ENCODE results near the gene SETBP1. TPM values are rescaled to one million over a fixed set of nuclear protein-coding genes. Genes with fewer than 3 reads are reported as not detected.

The SETBP1 gene
- polyA plus RNA-seq, 1 experiment, result 0.71 TPM

DNA sequence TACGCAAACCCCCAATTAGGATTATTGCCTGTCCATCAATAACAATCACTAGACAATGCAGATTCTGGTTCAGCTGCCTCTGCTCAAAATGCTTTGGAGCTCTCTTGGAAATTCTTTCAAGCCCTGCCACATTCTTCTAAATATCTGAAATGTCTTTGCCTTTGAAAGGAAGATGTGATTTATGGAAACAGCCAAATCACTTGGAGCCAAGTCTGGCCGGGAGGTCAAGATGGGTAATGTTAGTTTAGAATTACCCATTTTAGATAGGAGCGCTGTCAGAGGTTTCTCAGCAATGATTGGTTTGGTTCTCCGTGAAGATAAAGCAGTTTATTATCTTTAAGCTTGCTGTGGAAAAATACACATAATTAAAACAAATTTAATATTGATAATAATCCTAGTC, 306.7 kb downstream of the SETBP1 start:
- ChIA-PET CTCF (no interaction called here), POLR2A (no interaction called here)
- H3K9me3 ChIP-seq (ENCODE audit: control insufficient read depth, insufficient read depth, low read length), result peaks cover 4% of the 10 kb centered on the region; the same call in 1 of the 2 replicates
- no peaks in the 10 kb centered on the region for H3K27me3 ChIP-seq (ENCODE audit: control insufficient read depth, insufficient read depth, low read length)
- no peak overlapping the region for H3K4me3 ChIP-seq (ENCODE audit: low read depth, low read length)
- TF ChIP-seq CTCF (IDR thresholded peaks at IDR 0.05; ENCODE audit: low read depth, low read length), result no peak
- no peak for DNase-seq (ENCODE audit: low read depth, low spot score)
- H3K27ac ChIP-seq (ENCODE audit: low read depth, low read length), result no peak overlapping the region

DNA sequence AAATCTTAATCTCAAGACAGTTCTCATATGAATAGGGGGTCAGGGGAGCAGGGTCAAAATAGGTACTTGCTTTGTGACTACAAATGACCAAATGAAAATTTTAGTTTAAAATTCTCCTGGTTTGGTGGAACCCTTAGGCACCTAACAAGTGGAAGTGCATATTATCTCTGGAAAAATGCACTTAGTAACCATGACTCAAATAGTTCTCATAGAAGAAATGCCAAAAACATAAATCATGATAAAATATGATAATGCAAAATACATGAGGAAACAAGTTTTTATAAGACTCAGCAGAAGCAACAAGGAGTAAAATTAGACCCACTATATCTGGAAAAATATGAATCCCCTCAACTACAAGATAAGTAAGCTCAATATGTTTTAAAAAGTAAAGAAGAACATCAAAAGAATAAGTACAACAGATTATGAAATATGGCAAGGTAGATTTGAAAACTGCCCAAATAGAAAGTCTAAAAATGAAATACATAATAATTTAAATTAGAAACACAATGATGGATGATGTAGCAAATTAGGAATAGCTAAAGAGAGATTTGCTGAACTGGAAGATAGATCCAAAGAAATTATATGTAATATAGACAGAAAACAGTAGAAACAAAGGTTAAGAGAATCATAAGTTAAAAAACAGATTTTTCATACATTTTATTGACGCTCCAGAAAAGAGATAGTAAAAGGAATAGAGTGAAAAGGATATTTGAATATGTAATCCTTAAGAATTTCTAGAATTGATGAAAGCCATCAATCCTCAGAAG, 308.3 kb downstream of the SETBP1 start:
- Histone ChIP-seq H3K27ac (ENCODE audit: low read depth, low read length) (no peak overlapping the region), H3K4me3 (ENCODE audit: low read depth, low read length) (no peak overlapping the region), H3K9me3 (ENCODE audit: control insufficient read depth, insufficient read depth, low read length) (peaks cover 4% of the 10 kb centered on the region; the same call in 1 of the 2 replicates), H3K27me3 (ENCODE audit: control insufficient read depth, insufficient read depth, low read length) (no peaks in the 10 kb centered on the region)
- DNase-seq (ENCODE audit: low read depth, low spot score), result no peak
- CTCF ChIA-PET, result no interaction called here
- TF ChIP-seq CTCF (IDR thresholded peaks at IDR 0.05; ENCODE audit: low read depth, low read length), result no peak
- POLR2A ChIA-PET, result no interaction called here

GRCh38 chr18:44996261-44996660, 315.6 kb downstream of the SETBP1 start:
- H3K27me3 ChIP-seq (ENCODE audit: control insufficient read depth, insufficient read depth, low read length), result no peaks in the 10 kb centered on the region
- TF ChIP-seq CTCF (IDR thresholded peaks at IDR 0.05; ENCODE audit: low read depth, low read length), result no peak
- no peak for DNase-seq (ENCODE audit: low read depth, low spot score)
- no peak overlapping the region for H3K4me3 ChIP-seq (ENCODE audit: low read depth, low read length)
- ChIA-PET POLR2A (no interaction called here), CTCF (no interaction called here)
- no peaks in the 10 kb centered on the region; the same call in 1 of the 2 replicates for H3K9me3 ChIP-seq (ENCODE audit: control insufficient read depth, insufficient read depth, low read length)
- H3K27ac ChIP-seq (ENCODE audit: low read depth, low read length), result no peak overlapping the region

GRCh38 chr18:44997174-44997573, 316.5 kb downstream of the SETBP1 start:
- TF ChIP-seq CTCF (IDR thresholded peaks at IDR 0.05; ENCODE audit: low read depth, low read length), result no peak
- H3K27me3 ChIP-seq (ENCODE audit: control insufficient read depth, insufficient read depth, low read length), result no peaks in the 10 kb centered on the region
- POLR2A ChIA-PET, result no interaction called here
- DNase-seq (ENCODE audit: low read depth, low spot score), result no peak
- no peaks in the 10 kb centered on the region; the same call in 1 of the 2 replicates for H3K9me3 ChIP-seq (ENCODE audit: control insufficient read depth, insufficient read depth, low read length)
- no peak overlapping the region for H3K4me3 ChIP-seq (ENCODE audit: low read depth, low read length)
- CTCF ChIA-PET, result interaction anchor here (1.5 kb wide), 1 partner anchor 216 kb away, joined by 4 read pairs; no protein-coding TSS in a partner anchor
- H3K27ac ChIP-seq (ENCODE audit: low read depth, low read length), result no peak overlapping the region

DNA sequence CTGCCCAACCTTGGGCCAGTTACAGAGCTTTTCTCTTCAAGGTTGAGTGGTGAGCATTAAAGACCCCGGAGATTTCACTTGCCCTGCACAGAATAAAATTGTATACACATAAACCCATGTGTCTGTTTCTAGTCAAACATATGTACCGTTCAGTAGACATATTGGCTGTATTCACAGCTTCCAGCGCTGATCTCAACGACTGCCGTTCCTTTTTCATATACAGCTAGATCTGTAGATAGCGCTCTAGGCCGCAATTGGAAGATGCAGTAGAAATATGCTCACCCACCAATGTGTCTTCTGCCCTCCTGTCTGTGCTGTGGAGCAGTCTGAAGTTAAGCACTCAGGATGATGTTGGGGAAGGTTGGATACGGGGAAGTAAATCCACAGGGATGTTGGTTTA, 317.7 kb downstream of the SETBP1 start:
- CTCF ChIA-PET, result interaction anchor here (1.5 kb wide), 1 partner anchor 215 kb away, joined by 4 read pairs; no protein-coding TSS in a partner anchor

More for the DNA sequence above, 317.7 kb downstream of the SETBP1 start:
- H3K27me3 ChIP-seq (ENCODE audit: control insufficient read depth, insufficient read depth, low read length), result no peaks in the 10 kb centered on the region
- no peaks in the 10 kb centered on the region; the same call in 1 of the 2 replicates for H3K9me3 ChIP-seq (ENCODE audit: control insufficient read depth, insufficient read depth, low read length)
- TF ChIP-seq CTCF (IDR thresholded peaks at IDR 0.05; ENCODE audit: low read depth, low read length), result no peak
- no peak overlapping the region for H3K27ac ChIP-seq (ENCODE audit: low read depth, low read length)
- H3K4me3 ChIP-seq (ENCODE audit: low read depth, low read length), result no peak overlapping the region
- POLR2A ChIA-PET, result no interaction called here
- DNase-seq (ENCODE audit: low read depth, low spot score), result no peak

Measured in AG04450 (cell line).